SH-SY5Y (cell line): ENCODE data around the gene SLC7A4.

Experiments
- GATA2 ChIP-seq: IDR thresholded peaks from 2 replicates; pipeline ENCODE4 v1.6.1; 2011; ENCODE audit warnings: mild to moderate bottlenecking, low read depth, low read length
- GATA3 ChIP-seq: IDR thresholded peaks from 2 replicates; pipeline ENCODE4 v1.6.1; 2011; ENCODE audit warnings: low read depth, mild to moderate bottlenecking, low read length, moderate library complexity

DNA sequence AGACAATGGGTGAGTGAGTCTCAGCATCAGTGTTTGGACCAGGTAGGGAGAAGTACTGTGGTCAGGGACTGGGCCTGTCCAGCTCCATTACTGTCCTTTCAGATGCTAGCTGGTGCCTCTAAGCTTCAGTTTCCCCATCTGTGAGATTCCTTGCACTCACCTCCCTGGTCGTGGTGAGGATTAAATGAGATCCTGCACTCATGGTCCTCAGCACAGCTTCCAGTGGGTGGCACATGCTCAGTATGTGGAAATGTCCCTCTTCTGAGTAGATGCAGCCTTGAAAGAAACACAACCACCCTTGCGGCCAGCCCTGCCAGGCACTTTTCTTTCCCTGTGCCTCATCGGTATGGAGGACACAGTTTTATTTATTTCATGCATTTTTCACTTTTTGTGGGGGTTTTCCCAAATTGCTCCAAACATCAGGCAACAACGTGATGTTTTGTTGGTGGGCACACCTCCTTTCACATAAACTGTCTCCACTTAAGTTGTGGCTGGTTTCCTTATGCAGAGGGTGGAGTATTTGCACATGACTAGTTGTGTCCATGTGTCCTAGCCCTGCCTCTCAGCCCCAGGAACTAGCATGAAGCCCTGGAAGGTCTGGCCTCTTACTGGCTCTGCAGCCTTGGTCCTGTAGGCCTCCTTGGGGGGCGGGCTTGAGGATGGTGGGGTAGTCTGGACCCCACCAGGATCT lies 49.1 kb downstream of the SLC7A4 start:
- no peak for TF ChIP-seq GATA3
- no peak for TF ChIP-seq GATA2
